ENCODE data around the gene RAB14.
"Not testable (repeated sequence)": the region's sequence is repeated elsewhere in the genome, so short reads cannot be mapped to it uniquely, and the experiment has no call there.

Gene RAB14

DNA sequence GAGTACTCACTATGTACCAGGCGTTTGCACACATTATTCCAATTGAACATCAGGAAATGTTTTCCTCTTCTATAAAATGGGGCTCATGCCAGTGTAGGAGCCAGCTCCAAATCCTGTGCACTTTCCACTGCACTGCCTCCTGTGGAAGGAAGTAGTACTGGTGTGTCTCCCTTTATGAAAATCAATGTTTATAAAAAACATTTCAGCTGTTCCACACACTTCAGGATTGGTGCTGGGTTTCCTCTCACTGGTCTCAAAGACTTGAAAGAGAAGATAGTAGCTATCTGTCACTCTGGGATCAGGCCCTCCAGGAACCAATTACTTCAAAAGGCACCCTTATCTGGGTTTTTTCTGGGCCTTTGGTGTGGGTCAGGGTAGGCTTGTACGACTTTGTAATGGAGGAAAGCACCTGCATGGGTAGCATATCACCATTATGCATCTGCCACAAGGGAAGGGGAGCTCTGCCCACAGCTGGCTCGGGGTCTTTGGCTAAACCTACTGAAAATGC lies 32.5 kb downstream of the RAB14 start:
- DNase-seq (ENCODE audit: extremely low read depth in 1 of 2, low read depth in 1 of 2), result no peak

DNA sequence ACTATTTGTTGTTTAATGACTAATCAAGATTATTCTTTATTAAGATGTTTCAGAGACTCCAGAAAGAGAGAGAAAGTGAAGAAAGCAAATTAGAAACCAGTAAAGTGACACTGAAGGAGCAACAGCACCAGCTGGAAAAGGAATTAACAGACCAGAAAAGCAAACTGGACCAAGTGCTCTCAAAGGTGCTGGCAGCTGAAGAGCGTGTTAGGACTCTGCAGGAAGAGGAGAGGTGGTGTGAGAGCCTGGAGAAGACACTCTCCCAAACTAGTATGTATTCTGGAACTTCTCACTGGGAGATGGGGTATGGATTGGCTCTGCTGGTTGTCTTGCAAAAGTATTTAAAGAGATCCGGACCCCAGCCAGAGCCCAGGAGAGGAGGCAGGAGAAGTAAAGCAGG lies 33.6 kb downstream of the RAB14 start:
- DNase-seq (ENCODE audit: extremely low read depth in 1 of 2, low read depth in 1 of 2), result no peak

DNA sequence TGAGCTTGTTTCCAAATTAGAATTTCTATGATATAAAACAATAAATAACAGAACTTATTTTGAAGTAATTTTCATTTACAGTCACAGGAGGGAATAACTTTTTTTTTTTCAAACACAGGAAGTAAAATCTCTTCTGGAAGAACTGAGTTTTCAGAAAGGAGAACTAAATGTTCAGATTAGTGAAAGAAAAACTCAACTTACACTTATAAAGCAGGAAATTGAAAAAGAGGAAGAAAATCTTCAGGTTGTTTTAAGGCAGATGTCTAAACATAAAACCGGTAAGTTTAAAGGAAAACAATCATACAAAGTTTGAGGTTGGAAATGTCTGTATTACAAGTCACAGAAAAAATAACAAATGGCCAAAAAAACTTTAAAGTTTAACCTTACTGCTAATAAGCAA lies 41.6 kb downstream of the RAB14 start:
- DNase-seq (ENCODE audit: extremely low read depth in 1 of 2, low read depth in 1 of 2), result no peak

GRCh38 chr9:121157939-121158338 lies 43.7 kb downstream of the RAB14 start:
- no peak for DNase-seq (ENCODE audit: extremely low read depth in 1 of 2, low read depth in 1 of 2)

DNA sequence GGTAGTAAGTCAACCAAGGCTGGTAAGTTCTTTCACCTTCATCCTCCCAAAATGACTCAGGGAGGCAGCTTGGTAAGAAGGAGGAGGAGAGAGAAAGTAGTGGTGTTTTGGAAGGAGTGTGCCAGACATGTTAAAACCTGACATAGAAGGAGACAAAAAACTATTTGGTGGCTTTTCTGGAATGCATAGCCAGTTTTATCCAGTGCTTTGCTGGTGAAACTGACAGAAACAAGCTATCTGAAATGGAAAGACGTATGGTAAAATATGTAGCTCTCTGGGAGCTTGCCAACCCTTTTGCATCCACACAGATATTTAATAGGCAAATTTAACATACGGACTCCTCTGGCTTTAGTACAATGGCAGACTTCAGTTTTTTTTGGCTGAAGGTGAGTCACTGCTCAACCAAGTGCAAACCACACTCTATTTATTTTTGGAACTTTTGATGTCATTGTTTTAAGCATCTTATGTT lies 45.4 kb downstream of the RAB14 start:
- no peak for DNase-seq (ENCODE audit: extremely low read depth in 1 of 2, low read depth in 1 of 2)

- DNase-seq (ENCODE audit: extremely low read depth in 1 of 2, low read depth in 1 of 2), result no peak
These were observed 46.9 kb downstream of the RAB14 start for GRCh38 chr9:121154782-121155181.

DNA sequence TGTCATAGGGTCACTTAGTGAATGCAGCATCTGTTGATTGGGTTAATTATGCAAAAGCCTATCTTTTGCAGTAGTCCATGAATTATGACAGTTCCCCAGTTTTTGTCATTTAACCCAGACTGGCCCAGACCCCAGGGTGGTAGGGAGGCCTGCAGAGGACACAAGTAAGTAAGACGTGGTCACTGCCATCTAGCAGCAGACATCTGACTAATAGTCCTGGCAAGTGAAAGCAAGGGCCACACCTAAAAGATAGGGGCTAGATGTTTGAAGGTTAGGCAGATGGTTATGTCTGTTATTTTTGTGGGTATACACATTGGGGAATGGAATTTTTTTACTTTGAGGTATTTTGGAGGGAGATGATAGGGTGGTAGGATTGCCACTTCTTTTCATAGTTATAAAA lies 48.0 kb downstream of the RAB14 start:
- no peak for DNase-seq (ENCODE audit: extremely low read depth in 1 of 2, low read depth in 1 of 2)

DNA sequence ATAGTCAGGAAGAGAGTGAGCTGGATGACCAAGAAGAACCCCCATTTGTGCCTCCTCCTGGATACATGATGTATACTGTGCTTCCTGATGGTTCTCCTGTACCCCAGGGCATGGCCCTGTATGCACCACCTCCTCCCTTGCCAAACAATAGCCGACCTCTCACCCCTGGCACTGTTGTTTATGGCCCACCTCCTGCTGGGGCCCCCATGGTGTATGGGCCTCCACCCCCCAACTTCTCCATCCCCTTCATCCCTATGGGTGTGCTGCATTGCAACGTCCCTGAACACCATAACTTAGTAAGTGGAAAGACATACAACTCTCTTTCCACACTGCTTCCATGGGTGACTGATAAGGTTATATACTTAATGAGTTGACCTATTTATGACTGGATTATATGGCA lies 51.5 kb downstream of the RAB14 start:
- no peak for DNase-seq (ENCODE audit: extremely low read depth in 1 of 2, low read depth in 1 of 2)

DNA sequence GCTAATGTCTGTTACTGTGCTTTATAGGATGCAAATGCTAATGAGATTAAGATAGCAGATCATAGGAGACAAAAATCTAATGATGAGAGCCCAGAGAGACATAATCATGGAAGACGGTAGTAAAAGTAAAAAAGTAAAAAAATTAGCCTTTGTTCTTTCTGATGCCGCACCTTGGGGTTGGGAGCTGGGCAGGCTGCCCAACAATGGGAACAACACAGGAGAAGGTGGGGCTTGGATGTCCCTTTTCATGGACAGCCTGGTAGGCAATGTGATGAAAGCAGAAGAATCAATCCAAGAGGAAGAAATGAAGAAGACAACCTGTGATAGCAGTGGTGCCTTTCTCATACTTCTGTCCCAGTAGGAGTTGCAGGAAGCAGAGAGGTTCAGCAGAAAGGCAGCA lies 57.2 kb downstream of the RAB14 start:
- DNase-seq (ENCODE audit: extremely low read depth in 1 of 2, low read depth in 1 of 2), result no peak

DNA sequence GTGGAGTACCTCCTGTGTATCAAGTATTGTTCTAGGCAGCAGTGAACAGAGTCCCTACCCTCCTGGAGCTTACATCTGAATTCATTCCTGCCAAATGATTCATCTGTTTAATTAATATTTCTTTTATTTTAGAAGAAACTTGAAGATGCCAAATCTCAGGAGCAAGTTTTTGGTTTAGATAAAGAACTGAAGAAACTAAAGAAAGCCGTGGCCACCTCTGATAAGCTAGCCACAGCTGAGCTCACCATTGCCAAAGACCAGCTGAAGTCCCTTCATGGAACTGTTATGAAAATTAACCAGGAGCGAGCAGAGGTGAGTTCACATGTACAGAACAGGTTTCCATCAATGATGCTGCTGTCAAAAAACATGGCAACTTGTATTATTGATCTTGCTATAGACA lies 57.9 kb downstream of the RAB14 start:
- no peak for DNase-seq (ENCODE audit: extremely low read depth in 1 of 2, low read depth in 1 of 2)

- no peak for DNase-seq (ENCODE audit: extremely low read depth in 1 of 2, low read depth in 1 of 2)
These were observed 60.0 kb downstream of the RAB14 start for GRCh38 chr9:121141706-121142105.

- no peak for DNase-seq (ENCODE audit: extremely low read depth in 1 of 2, low read depth in 1 of 2)
These were observed 60.4 kb downstream of the RAB14 start for GRCh38 chr9:121141306-121141705.

GRCh38 chr9:121140162-121140561 lies 61.5 kb downstream of the RAB14 start:
- no peak for DNase-seq (ENCODE audit: extremely low read depth in 1 of 2, low read depth in 1 of 2)

- no peak for DNase-seq (ENCODE audit: extremely low read depth in 1 of 2, low read depth in 1 of 2)
These were observed 62.7 kb downstream of the RAB14 start for GRCh38 chr9:121138973-121139372.

- no peak for DNase-seq (ENCODE audit: extremely low read depth in 1 of 2, low read depth in 1 of 2)
These were observed 63.1 kb downstream of the RAB14 start for GRCh38 chr9:121138561-121138960.

DNA sequence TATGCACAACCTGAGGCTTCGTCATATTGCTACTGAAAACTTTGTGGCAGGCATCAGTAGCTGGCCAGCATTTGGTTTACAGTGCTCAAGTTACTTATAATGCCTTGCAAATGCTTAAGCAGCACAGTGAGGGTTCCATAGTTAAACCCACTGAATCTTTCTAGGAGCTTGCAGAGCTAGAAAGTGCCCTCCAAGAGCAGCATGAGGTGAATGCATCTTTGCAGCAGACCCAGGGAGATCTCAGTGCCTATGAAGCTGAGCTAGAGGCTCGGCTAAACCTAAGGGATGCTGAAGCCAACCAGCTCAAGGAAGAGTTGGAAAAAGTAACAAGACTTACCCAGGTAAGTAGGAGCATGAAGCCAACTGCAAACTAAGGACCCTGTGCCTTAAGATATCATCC lies 66.0 kb downstream of the RAB14 start:
- no peak for DNase-seq (ENCODE audit: extremely low read depth in 1 of 2, low read depth in 1 of 2)

GRCh38 chr9:121133104-121133816 lies 68.4 kb downstream of the RAB14 start:
- peak; percentile 39 to 60 for DNase-seq (ENCODE audit: extremely low read depth in 1 of 2, low read depth in 1 of 2)

DNA sequence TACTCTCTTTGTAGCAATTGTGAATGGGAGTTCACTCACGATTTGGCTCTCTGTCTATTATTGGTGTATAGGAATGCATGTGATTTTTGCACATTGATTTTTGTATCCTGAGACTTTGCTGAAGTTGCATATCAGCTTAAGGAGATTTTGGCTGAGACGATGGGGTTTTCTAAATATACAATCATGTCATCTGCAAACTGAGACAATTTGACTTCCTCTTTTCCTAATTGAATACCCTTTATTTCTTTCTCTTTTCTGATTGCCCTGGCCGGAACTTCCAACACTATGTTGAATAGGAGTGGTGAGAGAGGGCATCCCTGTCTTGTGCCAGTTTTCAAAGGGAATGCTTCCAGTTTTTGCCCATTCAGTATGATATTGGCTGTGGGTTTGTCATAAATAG lies 72.3 kb downstream of the RAB14 start:
- not testable (repeated sequence) for DNase-seq (ENCODE audit: extremely low read depth in 1 of 2, low read depth in 1 of 2)
